GM12801 (cell line): ENCODE data around the gene H2BW1.

ENCODE experiments used
- CTCF ChIP-seq: IDR thresholded peaks from one replicate; pipeline ENCODE4 v1.5.1; 2011; ENCODE audit warnings: control low read depth; ENCODE audit not compliant: insufficient read length; ENCODE audit errors: extremely low read depth

The H2BW1 gene, protein sequence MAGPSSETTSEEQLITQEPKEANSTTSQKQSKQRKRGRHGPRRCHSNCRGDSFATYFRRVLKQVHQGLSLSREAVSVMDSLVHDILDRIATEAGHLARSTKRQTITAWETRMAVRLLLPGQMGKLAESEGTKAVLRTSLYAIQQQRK

GRCh38 chrX:104013606-104014005 lies at the start of gene H2BW1:
Gene H2BW1 (minus strand): TSS chrX:104013708. CDS start chrX:104013576, 132 bp downstream.
- no peak for TF ChIP-seq CTCF

DNA sequence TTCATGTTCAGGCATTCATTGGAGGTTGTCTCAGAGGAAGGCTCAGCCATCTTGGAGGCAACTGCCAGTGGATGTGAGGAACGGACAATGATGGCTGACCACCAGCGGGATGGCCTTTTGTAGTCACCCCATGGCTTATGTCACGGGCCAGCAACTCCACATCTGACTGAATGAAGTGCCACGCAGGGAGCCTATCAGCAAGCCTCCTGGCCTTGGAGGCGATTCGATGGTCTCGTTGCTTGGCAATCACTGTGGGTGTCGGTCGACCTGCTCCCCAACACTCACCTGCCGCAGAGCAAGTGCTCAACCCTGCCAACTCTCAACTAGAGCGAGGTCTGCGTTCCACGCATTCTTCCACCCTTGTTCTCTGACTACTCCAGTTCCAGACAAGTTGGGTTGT lies 33.7 kb upstream of the H2BW1 start:
- TF ChIP-seq CTCF, result no peak

DNA sequence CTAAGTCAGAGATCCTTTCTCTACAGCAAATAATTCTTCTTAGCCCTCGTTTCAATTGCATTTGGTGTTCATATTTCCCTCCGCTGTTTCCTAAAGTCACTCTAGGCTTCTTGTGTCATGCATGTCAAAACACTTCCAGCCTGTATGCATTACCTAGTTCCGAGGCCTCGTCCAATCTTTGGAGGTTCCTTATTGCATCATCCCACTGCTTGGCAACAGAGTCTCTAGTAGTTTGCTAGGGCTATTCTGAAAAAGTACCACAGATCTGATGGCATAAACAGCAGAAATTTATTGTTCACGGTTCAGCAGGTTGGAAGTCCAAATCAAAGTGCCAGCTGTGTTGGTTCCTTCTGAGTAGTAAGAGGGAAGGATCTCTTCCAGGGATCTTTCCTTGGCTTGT lies 32.1 kb upstream of the H2BW1 start:
- no peak for TF ChIP-seq CTCF

DNA sequence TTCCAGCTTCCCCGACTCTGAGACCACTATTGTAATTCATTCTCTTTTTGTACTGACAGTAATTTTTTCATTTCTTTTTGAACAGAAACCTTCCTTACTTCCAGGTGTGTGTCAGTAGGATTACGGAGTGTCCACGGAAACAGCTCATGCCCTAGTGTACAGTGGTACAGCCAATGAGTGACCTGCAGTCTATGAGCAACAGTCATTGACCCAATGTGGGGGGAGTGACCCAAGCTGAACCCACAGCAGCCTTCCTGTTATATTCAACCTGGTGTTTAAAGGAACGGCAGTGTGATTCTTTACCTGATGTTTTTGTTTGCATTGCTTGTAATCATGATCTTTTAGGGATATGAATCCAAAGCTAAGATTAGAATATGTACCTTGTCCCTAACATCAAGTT lies 27.5 kb upstream of the H2BW1 start:
- TF ChIP-seq CTCF, result no peak

- TF ChIP-seq CTCF, result no peak
These were observed 26.4 kb upstream of the H2BW1 start, which contains the start of gene H2BW2 for GRCh38 chrX:104039689-104040505. Gene H2BW2 (plus strand): TSS chrX:104039956. CDS start chrX:104039995, 39 bp downstream.

- no peak for TF ChIP-seq CTCF
These were observed 4.6 kb upstream of the H2BW1 start for GRCh38 chrX:104018126-104018525.

GRCh38 chrX:104013158-104013557 lies 350 bp downstream of the H2BW1 start:
- TF ChIP-seq CTCF, result no peak
